LoVo (cell line): Measurements from ENCODE around the gene NCOA3.

Experiments used
- DNase-seq: peaks from one replicate; pipeline ENCODE4 v3.0.0-alpha.2; 2016; ENCODE audit warnings: low spot score

The NCOA3 gene

DNA sequence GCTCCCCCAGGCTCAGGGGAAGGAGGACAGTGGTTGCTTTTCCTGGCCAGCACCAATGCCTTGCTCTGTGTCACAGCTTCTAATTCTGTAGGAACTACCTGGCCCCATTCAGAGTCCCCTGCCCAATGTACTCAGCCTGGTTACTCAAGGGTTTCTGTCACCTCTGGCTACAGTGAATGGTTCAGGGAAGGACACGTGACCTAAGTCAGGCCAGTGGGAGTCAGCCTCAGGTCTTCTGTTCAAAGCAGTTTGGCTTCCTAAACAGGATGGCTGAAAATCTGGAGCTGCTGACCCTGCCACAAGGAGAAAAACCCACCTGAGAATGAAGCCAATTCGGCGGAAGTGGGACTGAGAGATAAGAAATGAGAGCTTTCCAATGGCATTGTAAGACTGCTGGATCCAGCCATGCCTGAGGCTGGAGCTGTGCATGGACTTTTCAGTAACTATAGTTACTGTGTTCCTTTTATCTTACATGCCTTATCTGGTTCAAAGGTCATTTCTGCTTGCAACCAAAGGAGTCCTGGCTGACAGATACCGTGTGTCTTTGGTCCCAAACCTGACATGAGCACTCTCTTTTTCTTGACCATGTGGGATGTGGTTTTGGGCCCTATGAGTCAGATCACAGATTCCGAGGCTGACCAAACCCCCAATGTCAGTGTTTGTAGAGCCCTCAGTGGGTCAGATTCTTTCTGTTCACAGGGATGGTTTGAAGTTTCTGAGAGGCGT, 179.3 kb downstream of the NCOA3 start:
- no peak for DNase-seq

DNA sequence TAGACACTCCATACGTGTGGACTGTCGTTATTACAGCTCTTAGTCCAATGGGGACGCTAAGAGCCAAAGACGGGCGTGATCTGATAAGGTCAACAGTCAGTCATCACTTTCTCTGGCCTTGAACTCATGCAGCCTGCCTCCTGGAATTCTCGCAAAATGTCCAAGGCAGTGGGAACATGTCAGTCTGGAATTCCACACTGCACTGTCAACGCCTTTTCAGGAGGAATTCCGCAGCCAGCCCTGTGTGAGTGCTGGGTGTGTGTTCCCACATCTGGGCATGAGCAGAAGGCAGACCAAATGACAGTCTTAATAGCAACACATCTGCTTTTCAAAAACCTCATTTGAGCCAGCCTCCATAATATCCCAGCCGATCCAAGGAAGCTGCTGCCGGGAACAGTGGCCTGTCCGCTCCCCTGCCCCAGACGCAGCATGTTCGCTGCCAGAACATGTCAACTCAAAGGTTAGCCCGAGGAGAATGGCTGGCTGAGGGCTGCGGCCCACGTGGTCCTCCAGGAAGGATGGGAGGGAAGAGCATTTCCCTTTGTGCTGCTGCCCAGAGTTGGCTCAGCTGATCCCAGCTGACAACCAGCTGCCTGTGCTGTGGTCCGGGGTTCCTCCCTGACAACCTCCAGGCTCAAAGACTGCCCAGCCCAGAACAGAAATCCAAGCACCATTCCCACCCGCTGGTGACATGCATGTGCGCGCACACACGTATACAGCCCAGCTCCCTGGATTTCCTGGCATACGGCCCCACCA, 180.5 kb downstream of the NCOA3 start:
- DNase-seq, result no peak

DNA sequence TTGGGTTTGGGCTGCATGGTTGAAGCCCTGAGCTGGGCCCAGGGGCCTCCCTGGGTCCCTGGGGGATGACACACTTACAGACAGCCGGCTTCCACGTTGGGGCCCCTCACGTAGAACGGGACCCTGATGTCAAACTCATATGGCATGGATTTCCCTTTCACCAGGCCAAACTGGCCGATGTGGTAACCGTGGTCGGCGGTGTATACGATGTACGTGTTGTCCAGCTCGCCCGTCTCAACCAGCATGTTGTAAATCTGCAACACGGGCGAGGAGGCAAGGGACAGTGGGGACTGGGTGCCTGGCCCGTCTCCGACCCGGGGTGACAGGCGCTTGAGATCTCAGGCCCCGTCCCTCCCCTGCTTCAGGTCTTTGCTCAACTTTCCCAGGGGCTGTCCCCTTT, 181.2 kb downstream of the NCOA3 start:
- no peak for DNase-seq

DNA sequence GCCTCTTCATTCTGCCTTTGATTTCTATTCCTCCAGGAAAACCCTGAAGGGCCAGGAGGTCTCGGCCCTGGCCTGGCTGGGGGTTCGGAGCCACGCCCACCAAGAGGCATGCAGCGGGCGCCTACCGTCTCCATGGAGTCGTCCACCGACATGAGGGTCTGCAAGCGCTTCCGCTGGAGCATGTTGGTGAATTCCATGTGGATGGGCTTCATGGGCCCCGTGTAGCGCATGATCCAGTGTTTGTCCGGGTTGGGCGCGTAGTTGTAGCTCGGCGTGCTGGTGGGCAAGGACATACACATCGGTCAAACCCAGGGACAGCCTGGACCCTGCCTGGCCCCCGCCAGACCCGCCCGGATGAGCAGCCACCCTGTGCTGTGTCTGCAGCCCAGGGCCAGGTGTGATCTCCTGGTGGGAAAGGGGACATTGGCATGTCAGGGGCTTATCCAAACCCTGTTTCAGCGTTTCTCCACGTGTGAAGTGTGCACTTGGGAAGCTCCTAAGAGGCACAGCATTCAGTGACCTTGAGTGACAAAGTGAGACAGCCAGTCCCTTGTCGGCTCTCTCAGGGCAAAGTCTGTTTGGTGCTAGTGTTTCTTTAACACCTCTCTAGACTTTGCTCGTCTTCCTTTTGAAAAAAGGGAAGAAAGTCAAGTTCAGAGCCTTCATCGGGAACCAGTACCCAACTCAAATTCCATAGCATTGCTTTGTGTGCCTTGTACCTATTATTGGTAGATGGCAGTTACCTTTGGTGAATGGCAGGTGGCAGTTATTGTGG, 182.8 kb downstream of the NCOA3 start:
- no peak for DNase-seq

DNA sequence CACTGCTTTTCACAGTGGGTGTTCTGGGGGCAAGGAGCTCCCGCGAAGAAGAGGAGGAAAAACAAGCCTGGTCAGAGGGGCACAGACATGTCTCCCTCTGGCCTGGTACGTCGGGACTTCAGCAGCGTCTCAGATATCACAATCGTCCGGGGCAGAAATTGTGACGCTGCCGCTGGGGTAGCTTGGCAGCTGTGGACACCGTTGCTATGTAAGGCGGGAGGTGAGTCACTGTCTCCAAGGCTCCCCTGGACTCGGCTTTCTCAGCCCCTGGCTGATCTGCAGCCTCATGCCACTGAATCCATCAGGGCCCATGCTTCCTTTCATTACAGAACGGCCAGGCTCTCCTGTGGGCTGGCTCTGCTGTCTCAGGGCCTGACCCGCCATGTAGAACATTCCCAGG, 184.9 kb downstream of the NCOA3 start:
- no peak for DNase-seq

DNA sequence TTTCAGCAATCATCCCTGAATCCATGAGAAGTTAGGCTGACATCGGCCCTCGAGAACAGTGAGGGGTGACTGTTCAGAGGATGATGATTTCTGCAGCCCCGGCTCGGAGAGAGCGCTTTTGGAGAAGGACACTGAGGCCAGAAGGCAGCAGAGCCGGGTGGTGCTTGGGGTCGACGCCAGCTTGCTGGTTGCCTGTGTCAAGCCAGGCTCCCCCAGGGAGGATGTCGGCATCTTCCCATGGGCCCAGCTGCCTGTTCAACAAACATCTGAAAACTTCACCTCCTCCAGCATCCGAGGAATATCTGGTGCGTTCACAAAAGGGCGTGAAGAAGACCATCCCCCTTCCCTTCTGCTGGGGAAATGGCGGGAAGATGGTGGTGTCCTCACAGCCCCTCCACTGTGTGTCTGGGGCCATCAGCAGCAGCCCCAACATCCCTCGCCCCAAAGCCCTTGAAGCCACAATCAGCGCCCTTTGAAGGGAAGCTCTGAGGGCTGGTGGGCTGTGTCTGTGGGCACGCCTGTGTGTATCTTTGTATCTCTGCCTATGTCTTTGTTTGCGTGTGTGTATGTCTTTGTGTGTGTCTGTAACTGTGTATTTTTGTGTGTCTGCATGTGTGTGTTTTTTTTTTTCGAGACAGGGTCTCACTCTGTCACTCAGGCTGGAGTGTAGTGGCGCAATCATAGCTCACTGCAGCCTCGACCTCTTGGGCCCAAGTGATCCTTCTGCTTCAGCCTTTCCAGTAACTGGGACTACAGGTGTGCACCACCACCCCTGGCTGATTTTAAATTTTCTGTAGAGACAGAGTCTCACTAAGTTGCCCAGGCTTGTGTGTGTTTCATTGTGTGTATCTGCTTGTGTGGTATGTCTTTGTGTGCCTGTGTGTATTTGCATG, 185.7 kb downstream of the NCOA3 start:
- DNase-seq, result no peak

DNA sequence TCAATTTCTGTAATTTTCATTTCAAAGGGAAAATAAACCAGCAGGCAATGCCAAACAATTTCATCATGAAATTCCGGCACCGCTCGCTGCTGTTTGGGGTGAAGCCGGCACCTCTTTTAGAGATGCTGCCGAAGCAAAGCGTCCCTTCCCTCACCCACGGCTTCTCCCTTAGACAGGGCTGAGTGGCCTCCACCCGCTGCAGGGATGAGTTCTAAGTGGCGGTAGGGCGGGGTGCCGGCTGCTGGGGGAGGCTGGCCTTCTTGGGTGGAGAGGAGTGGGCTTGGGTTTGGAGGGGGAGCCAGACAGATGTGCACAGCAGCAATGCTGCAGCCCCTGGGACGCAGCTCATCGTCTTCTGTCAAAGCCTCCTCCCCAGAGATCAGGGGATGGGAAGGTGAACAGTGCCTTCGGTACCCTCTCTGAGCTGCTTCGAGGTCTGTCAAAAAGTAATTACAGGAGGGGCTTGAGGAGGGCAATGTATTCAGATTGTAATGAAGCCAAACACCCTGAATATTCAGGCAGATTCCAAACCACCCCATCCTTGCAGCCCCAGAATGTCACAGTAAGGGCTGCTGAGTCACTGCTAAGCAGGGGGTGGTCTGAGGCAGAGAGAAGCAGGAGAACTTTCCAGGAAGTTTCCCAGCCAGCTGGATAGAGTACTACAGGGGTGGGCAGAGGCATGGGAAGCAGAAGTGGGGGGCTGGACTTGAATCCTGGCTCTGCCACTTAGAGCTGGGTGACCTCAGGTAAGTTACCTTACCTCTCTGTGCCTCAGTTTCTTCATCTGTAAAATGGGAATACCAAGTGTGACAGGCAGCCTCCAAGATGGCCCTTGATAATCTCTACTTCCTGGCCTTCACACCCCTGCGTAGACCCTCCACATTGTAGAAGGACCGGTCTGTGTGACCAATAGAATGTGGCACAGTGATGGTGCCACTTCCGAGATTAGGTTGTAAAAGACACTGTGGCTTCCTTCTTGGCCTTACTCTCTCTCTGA, 187.0 kb downstream of the NCOA3 start:
- no peak for DNase-seq

DNA sequence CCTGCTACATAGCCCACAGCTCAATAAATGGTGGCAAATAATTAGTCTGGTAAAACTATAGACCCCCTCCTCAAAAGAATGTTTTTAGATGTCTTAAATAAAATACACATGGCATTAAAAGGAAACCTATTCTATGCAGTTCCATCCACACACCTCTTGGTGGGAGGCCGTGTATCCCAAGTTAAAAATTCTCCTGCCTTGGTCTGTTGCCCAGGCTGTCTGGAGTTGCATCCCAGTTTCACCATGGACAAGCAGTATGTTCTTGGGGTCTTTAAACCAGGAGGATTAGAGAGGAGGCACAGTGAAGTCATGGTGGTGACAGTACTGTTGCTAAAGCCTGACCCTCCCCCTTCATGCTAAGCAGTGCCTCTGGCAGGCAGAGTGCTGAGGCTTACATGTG, 188.0 kb downstream of the NCOA3 start:
- DNase-seq, result no peak

DNA sequence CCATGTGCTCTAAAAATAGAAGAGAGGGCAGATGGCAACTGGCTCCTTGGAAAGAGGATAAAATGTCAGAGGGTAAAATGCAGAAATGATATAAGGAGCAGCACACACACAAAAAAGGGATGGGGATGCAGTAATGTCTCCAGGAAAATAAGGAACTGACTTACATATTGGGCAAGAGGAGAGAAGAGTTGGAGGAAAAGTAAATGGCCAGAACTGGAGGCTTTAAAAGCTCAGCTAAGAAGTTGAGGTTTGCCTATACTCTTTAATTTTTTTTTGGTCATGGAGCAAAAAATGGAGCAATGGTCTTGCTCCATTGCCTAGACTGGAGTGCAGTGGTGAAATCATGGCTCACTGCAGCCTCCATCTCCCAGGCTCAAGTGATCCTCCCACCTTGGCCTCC, 189.9 kb downstream of the NCOA3 start:
- no peak for DNase-seq

DNA sequence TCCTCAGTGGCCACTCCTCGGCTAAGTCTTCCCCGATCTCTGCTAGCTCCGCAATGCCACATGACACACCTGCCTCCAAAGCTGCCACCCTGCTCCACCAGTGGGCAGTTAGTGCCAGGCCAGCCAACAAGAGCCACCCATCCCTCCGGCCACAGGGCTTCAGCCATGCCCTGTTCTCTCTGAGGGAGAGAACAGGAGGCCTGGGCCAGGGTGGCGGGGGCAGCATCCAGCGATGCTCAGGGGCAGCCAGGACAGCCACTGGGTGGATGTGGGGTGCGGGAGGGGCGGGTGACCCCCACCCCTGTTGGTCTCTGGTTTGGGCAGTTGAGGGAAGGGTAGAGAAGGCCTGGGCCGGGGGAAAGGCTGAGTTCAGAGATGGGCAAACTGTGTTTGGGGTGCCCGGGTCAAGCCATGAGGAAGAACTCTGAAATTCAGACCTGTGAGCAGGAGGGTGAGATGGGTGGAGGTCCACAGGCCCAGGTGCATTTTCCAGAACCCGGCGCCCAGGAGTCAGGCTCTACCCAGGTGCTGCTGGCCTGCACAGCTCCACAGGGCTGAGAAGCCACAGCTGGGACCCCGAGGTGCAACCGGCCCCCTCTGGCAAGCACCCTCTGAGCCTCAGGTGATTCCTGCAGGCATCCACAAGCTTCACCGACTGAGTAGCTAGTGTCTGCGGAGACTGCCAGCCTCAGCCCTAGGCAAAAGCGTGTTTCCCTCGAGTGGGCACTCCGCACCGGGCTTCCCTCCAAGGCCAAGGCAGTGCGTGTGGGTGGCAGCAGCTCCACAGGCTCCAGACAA, 192.5 kb downstream of the NCOA3 start:
- no peak for DNase-seq

DNA sequence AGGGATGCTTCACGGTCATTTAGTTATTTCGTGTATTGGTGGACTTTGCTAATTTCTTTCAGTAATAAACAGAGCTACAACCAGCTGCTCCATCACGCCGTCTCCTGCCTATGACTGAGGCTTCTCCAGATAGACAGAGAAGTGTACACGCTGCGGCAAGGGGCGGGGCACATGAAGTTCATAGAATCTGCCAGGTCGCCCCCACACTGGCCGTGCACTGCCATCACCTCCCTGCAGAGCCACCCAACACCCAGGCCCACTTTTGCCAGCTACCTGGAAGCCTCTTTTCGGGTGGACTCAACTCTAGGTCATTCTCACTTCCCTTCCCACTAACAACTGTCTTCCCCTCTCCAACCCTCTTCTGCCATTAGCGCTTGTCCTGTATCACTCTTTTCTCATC, 195.2 kb downstream of the NCOA3 start:
- DNase-seq, result no peak

DNA sequence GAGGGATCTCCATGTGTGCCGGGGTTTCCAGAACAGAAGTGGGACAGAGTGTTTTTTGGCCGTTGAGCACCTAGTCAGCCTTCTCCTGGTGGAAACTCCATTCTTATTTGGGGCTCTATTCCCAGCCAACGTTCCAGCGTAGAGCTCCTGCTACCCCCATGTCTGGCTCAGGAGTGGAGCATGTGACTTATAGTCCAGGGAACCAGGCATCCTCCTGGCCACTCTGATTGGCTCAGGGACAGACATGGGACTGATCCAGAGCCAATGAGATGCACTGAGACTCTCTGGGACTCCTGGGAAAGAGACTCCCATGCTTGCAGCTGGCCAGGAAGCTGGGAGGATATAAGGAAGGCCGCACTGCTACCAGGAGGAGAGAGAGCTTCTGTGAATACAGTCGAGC, 196.5 kb downstream of the NCOA3 start:
- no peak for DNase-seq

DNA sequence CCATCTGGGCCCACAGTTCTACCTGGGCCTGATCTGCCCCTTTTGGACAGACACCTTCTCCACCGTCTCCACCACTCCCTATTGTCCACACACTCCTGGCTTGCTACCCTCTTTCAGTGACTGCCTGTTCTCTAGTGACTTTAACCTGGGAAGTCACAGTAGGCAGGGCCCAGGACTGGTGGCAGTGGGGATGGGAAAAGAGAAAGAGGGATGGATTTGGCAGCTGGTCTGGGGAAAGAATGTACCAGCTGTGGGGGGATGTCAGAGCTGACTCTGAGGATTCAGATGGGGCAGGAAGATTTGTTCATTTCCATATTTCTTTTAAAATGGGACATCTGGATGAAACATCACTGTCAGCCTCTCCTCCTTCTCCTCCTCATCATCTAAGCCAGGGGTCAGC, 198.1 kb downstream of the NCOA3 start:
- no peak for DNase-seq

DNA sequence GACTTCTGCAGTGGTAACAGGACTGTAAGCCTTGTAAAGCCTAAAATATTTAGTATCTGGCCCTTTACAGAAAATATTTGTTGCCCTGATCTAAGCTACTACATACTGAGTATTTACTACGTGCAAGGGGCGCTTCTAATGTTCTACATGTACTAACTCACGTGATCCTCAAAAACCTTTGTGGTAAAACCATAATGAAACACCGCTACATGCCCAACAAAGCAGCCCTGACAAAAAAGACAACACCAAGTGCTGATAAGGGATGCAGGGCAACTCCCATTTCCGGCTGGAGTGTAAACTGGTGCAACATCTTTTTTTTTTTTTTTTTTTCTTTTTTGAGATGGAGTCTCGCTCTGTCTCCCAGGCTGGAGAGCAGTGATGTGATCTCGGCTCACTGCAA, 198.6 kb downstream of the NCOA3 start:
- DNase-seq, result no peak

DNA sequence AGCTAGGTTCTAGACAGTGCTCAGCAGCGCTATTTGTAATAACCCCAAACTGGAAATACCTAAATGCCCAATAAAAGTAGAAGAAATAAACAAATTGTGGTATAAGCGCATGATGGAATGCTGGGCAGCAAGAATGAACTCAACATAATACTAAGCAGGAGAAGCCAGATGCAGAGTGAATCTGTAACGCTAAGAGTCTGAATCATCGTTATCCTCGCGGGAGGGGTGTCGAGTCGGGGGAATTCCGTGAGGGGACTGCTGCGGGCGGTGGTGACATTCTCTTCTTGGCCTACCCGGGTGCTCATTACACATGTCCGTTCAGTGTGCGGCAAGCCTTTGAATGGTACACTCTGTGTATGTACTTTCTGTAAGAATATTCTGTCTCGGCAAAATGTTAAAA, 199.9 kb downstream of the NCOA3 start:
- no peak for DNase-seq

DNA sequence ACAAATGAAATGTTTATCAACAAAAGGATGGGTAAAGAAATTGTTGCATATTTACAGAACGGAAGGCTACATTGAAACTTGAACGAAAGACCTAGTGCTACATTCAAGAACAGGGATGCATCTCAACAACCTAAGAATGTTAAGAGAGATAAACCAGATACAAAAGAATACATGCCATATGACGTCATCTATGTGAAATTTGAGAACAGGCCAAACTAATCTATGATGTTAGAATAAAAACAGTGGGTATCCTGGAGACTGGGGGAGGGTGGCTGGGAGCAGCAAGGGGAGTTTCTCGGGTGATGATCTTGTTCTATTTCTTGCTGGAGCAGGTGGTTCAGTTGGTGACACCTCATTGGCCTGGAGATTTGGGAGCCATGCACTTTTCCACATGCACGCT, 202.1 kb downstream of the NCOA3 start:
- DNase-seq, result no peak

DNA sequence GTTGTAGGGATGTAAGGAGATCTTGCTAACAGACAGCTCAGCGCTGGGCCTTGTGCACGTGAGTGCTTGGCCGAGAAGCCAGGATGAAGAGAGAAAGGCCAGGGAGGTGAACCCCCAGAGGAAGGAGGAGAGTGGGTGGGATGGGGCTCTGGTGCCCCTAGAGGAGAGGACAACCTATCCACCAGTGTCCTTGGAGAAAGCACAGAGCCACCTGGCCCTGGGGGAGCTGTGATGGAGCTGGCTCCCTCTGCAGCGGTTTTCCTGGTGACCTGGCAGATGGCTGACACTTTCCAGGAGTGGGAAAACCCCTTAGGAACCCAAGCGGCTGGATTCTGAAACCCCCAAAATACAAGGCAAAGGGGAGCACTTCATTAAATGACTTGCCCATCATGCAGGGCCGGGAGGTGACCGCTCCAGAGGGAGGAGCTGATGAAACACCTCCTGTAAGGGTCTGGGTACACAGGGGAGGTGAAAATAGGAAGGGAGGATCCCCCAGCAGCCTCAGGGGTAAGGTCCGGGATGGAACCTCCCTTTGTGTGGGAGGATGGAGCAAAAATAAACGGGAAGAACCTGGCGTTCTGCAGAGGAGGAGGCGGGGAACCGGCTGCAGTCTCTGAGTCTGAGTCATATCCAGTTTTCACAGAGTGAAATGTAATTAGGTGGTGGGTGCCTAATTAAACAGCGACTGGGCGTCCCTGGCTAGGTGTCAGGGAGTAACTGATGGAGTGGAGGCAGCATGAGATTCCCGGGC, 203.2 kb downstream of the NCOA3 start:
- no peak for DNase-seq

DNA sequence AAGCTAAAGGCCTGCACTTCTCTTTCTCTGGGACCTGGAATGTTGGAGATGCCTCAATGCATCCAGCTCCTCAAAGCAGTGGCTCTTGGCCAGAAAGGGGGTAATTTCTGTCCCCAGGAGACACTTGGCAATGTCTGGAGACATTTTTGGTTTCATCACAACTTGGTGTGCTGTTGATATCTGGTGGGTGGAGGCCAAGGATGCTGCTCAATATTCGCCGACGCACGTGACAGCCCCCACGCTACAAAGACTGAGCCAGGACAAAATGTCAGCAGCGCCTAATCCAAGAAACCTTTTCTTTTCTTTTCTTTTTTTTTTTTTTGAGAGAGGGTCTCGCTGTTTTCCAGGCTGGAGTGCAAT, 203.8 kb downstream of the NCOA3 start:
- DNase-seq, result no peak

DNA sequence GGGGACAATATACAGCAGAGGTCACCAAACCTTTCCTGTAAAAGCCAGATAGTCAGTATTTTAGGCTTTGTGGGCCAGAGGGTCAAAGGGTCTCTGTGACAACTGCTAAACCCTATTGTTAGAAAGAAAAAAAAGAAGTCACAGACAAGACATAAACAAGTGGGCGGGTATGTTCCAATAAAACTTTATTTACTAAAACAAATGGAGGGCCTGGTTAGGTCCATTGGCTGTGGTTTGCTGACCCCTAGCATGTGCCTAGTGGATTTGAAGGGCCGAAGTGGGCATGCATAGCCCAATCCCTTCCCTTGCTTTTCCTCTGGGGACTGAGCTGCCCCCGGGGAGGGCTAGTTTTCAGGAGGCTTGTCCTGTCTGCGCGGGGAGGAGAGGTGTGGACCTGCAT, 204.7 kb downstream of the NCOA3 start:
- no peak for DNase-seq
